ENCODE results near the gene GABRA4.

GABRA4 gene

DNA sequence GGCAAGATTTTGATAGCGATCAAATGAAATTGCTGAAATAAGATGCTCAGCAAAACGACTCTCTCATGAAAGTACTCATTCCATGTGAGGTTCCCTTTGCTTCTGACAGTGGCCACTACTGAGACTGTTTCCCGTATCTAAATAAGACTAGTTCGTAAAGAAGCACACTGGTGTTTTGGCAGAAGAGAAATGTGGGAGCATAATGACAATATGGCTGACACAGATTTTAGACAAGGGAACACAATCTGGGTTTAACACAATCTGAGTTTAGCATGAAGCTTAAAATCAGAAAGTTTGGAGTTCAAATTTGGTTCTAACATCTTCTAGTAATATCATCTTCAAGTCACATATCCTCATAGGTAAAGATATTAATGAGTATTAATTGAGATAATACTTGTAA, 13.7 kb downstream of the GABRA4 start:
- DNase-seq (ENCODE audit: low read depth in 2 of 2), result no peak
- TF ChIP-seq, protein P1, sequence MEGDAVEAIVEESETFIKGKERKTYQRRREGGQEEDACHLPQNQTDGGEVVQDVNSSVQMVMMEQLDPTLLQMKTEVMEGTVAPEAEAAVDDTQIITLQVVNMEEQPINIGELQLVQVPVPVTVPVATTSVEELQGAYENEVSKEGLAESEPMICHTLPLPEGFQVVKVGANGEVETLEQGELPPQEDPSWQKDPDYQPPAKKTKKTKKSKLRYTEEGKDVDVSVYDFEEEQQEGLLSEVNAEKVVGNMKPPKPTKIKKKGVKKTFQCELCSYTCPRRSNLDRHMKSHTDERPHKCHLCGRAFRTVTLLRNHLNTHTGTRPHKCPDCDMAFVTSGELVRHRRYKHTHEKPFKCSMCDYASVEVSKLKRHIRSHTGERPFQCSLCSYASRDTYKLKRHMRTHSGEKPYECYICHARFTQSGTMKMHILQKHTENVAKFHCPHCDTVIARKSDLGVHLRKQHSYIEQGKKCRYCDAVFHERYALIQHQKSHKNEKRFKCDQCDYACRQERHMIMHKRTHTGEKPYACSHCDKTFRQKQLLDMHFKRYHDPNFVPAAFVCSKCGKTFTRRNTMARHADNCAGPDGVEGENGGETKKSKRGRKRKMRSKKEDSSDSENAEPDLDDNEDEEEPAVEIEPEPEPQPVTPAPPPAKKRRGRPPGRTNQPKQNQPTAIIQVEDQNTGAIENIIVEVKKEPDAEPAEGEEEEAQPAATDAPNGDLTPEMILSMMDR (IDR thresholded peaks at IDR 0.05; ENCODE audit: low read depth, low read length), result no peak

DNA sequence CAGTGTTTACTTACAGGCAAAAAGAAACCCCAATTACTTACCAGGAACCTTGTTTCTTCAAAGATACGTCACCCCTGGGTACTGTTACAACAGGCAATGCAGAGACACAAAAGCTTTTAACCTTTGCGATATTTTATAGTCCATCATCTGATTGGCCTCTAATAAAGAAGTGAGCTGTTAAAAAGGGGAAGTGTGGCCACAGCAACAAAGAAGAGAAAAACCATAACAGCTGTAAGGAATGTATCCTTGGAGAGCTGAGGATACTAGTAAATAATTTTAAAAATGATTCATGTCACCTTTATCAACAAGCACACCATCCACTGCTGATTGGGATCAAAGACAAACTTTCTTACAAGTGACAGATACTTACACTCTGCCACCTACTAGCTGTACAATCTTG, 14.1 kb downstream of the GABRA4 start:
- H3K4me3 ChIP-seq (replicated peaks in 1 of 2; ENCODE audit: low read depth in 2 of 2, low read length in 2 of 2), result no peak overlapping the region
- TF ChIP-seq, protein P1 (IDR thresholded peaks at IDR 0.05; ENCODE audit: low read depth, low read length), result no peak
- no peak for DNase-seq (ENCODE audit: low read depth in 2 of 2)

More for the DNA sequence above, 13.7 kb downstream of the GABRA4 start:
- no peak overlapping the region for H3K4me3 ChIP-seq (replicated peaks in 1 of 2; ENCODE audit: low read depth in 2 of 2, low read length in 2 of 2)

DNA sequence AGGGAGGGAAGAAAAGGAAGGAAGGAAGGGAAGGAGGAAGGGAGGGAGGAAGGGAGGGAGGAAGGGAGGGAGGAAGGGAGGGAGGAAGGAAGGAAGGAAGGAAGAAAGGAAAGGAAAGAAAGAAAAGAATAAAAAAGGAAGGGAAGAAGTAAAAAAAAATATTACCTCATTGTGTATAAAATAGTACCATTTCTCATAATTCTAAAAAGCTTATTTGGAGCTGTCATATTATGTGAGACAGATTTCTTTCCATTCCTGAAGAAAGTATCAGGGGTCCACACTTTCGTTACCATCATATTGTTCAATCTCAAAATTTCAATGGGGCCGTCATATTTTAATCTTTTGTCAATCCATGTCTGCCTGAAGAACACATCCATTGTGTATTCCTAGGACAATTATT, 16.1 kb downstream of the GABRA4 start:
- H3K4me3 ChIP-seq (replicated peaks in 1 of 2; ENCODE audit: low read depth in 2 of 2, low read length in 2 of 2), result no peak overlapping the region
- TF ChIP-seq, protein P1 (IDR thresholded peaks at IDR 0.05; ENCODE audit: low read depth, low read length), result no peak
- no peak for DNase-seq (ENCODE audit: low read depth in 2 of 2)

DNA sequence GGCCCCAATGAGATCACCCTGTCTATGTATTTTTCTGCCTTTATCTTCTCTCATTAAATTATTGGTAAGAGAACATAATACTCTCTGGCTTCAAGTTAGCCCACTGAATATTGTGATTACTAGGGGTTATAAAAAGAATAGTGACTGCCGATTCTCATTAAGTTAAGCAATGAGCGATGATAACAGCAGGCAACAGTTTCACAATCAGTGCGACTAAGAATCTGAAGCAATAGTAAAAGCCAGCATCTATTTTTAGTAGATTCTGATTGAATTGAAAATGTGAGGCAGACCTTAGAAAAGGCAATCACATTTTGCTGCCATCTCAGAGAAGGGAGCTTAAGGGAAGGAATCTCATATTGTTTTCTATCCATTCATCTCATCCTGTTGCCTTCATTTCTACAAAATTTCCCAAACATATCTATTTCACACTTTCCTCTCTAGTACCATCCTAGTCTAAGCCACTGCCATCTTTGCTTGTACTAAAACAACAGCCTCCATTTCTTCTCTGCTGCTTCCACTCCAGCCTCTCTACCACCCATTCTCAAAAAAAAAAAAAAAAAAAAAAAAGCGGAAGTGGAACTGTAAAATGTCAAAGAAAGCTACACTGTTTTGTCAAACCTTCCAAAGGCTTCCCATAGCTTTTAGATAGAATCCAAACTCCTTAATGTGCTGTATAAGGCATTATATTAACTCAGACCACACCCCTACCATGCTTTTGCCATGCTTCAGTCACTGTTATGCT, 17.4 kb downstream of the GABRA4 start:
- TF ChIP-seq, protein P1 (IDR thresholded peaks at IDR 0.05; ENCODE audit: low read depth, low read length), result no peak
- DNase-seq (ENCODE audit: low read depth in 2 of 2), result peak in 1 of 2 donors; percentile 23
- no peak overlapping the region for H3K4me3 ChIP-seq (replicated peaks in 1 of 2; ENCODE audit: low read depth in 2 of 2, low read length in 2 of 2)

DNA sequence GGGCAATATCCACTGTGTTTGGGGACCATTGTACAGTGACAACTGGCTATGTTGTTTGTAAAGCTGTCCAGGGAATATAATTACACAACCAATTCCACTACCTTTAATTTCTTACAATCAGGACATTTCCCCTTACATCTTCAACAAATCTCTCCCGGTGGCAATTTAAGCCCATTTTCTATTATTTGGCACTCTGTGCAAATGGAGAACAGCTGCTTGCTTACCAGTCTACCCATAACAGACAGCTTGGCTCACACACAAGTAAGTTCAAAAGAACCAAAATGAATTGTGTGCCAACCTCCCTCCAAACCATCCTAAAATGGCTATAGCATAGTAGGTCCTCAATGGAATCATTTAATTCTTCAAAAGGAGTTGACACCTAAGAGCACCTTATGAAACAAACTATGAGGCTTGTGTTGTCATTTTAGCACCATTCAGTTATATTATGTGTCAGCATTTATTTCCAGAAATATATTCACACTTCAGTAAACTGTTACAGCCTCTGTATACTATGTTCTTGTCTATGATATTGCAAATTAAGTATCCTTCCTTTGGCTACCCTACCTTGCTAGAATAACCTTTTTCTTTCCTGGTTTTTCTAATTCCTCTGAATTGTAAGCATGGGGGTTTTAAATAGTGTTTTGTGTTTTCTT, 18.4 kb downstream of the GABRA4 start:
- H3K4me3 ChIP-seq (replicated peaks in 1 of 2; ENCODE audit: low read depth in 2 of 2, low read length in 2 of 2), result no peak overlapping the region
- TF ChIP-seq, protein P1 (IDR thresholded peaks at IDR 0.05; ENCODE audit: low read depth, low read length), result no peak
- no peak for DNase-seq (ENCODE audit: low read depth in 2 of 2)

DNA sequence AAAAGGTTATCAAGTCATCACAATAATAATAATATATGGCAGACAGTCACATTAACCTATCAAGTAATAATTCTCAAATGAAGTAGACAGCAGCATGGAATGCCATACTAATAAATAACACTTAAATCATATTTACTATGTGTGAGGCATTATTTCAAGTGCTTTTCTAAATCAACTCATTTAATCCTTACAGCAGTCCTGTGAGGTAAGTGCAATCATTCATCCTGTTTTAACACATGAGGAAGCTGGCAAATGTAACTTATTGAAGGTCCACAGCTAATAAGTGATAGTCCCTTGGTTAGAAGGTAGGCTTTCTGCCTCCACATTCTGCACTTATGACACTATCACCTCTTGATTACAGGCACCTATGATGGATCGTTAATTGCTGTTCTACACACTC, 24.5 kb downstream of the GABRA4 start:
- H3K4me3 ChIP-seq (replicated peaks in 1 of 2; ENCODE audit: low read depth in 2 of 2, low read length in 2 of 2), result no peak overlapping the region
- no peak for DNase-seq (ENCODE audit: low read depth in 2 of 2)
- TF ChIP-seq, protein P1 (IDR thresholded peaks at IDR 0.05; ENCODE audit: low read depth, low read length), result no peak
